ENCODE measurements around the gene L1TD1.

DNA sequence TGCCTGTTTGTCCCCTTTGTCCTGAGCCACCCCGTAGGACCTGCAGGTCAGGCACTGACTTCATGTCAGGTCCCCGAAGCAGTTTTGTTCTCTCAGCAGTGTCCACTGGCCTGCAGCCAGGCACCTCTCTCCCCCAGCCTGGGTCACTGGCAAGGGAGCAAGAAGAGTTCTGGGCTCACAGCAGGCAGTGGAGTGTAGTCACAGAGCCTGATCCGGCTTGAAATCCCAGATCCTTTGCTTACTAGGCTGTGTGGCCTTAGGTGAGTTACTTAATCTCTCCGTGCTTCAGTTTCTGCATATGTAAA, 34.2 kb downstream of the L1TD1 start:
- TF ChIP-seq, protein P1, sequence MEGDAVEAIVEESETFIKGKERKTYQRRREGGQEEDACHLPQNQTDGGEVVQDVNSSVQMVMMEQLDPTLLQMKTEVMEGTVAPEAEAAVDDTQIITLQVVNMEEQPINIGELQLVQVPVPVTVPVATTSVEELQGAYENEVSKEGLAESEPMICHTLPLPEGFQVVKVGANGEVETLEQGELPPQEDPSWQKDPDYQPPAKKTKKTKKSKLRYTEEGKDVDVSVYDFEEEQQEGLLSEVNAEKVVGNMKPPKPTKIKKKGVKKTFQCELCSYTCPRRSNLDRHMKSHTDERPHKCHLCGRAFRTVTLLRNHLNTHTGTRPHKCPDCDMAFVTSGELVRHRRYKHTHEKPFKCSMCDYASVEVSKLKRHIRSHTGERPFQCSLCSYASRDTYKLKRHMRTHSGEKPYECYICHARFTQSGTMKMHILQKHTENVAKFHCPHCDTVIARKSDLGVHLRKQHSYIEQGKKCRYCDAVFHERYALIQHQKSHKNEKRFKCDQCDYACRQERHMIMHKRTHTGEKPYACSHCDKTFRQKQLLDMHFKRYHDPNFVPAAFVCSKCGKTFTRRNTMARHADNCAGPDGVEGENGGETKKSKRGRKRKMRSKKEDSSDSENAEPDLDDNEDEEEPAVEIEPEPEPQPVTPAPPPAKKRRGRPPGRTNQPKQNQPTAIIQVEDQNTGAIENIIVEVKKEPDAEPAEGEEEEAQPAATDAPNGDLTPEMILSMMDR (IDR thresholded peaks at IDR 0.05; ENCODE audit: low read depth, low read length), result no peak
- no peak for TF ChIP-seq POLR2A (IDR thresholded peaks at IDR 0.05; ENCODE audit: extremely low read depth, insufficient read length)
- TF ChIP-seq, protein P2, sequence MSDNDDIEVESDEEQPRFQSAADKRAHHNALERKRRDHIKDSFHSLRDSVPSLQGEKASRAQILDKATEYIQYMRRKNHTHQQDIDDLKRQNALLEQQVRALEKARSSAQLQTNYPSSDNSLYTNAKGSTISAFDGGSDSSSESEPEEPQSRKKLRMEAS (IDR thresholded peaks at IDR 0.05; ENCODE audit: low read depth, low read length), result no peak

All from NB4 (cell line).